ENCODE measurements around the gene MPIG6B.

Gene MPIG6B

GRCh38 chr6:31723245-31723979 is at the start of gene MPIG6B:
TSS of gene MPIG6B (plus strand) at chr6:31723373. CDS start at chr6:31723384, 11 bp downstream.
- H3F3A ChIP-seq (ENCODE audit: control insufficient read depth, insufficient read depth): peaks cover 3% of the 10 kb centered on the region
- no peaks in the 10 kb centered on the region for H3K79me2 ChIP-seq (ENCODE audit: control insufficient read depth, low read length)
- no peaks in the 10 kb centered on the region for H3K9me2 ChIP-seq (replicated peaks; ENCODE audit: control insufficient read depth, low read length)
- no peak within 1 kb of the TSS for H3K4me2 ChIP-seq (ENCODE audit: low read length)
- no peaks in the 10 kb centered on the region for H4K20me1 ChIP-seq (ENCODE audit: control insufficient read depth, insufficient read depth, low read depth, low read length)
- no peak within 1 kb of the TSS for H3K4me3 ChIP-seq (ENCODE audit: low read length)
- no peaks in the 10 kb centered on the region for H3K9me3 ChIP-seq (ENCODE audit: control insufficient read depth, insufficient read depth, low read length)
- no peak within 1 kb of the TSS for H3K27ac ChIP-seq (ENCODE audit: low read depth, low read length)
- H3K4me1 ChIP-seq (ENCODE audit: control insufficient read depth, low read length): peaks cover 18% of the 10 kb centered on the region
- TF ChIP-seq CTCF (IDR thresholded peaks at IDR 0.05; ENCODE audit: low read depth, low read length, poor library complexity, severe bottlenecking) (no peak), EZH2phosphoT487 (IDR thresholded peaks at IDR 0.05; ENCODE audit: borderline replicate concordance, low read length) (no peak)
- H3K27me3 ChIP-seq (ENCODE audit: control insufficient read depth, low read length): peaks cover 10% of the 10 kb centered on the region; the same call in 1 of the 2 replicates
- H3K36me3 ChIP-seq (ENCODE audit: control insufficient read depth, low read length): peaks cover 16% of the 10 kb centered on the region

- no peaks in the 10 kb centered on the region for H3K79me2 ChIP-seq (ENCODE audit: control insufficient read depth, low read length)
- no peak overlapping the region for H3K27ac ChIP-seq (ENCODE audit: low read depth, low read length)
- no peaks in the 10 kb centered on the region for H3K9me3 ChIP-seq (ENCODE audit: control insufficient read depth, insufficient read depth, low read length)
- peaks cover 19% of the 10 kb centered on the region for H3K36me3 ChIP-seq (ENCODE audit: control insufficient read depth, low read length)
- H3K9me2 ChIP-seq (replicated peaks; ENCODE audit: control insufficient read depth, low read length): no peaks in the 10 kb centered on the region
- H3K4me2 ChIP-seq (ENCODE audit: low read length): no peak overlapping the region
- H4K20me1 ChIP-seq (ENCODE audit: control insufficient read depth, insufficient read depth, low read depth, low read length): no peaks in the 10 kb centered on the region
- no peak overlapping the region for H3K4me3 ChIP-seq (ENCODE audit: low read length)
- H3F3A ChIP-seq (ENCODE audit: control insufficient read depth, insufficient read depth): peaks cover 17% of the 10 kb centered on the region
- TF ChIP-seq EZH2phosphoT487 (IDR thresholded peaks at IDR 0.05; ENCODE audit: borderline replicate concordance, low read length) (no peak), CTCF (IDR thresholded peaks at IDR 0.05; ENCODE audit: low read depth, low read length, poor library complexity, severe bottlenecking) (no peak)
- peaks cover 12% of the 10 kb centered on the region for H3K4me1 ChIP-seq (ENCODE audit: control insufficient read depth, low read length)
- H3K27me3 ChIP-seq (ENCODE audit: control insufficient read depth, low read length): peaks cover 26% of the 10 kb centered on the region
Measured at GRCh38 chr6:31676322-31676903, 46.8 kb upstream of the MPIG6B start.

GRCh38 chr6:31676904-31677303 is 46.3 kb upstream of the MPIG6B start:
- Histone ChIP-seq H3K4me1 (ENCODE audit: control insufficient read depth, low read length) (peaks cover 16% of the 10 kb centered on the region), H3K9me3 (ENCODE audit: control insufficient read depth, insufficient read depth, low read length) (no peaks in the 10 kb centered on the region), H3K36me3 (ENCODE audit: control insufficient read depth, low read length) (peaks cover 14% of the 10 kb centered on the region), H3K9me2 (replicated peaks; ENCODE audit: control insufficient read depth, low read length) (no peaks in the 10 kb centered on the region), H3K79me2 (ENCODE audit: control insufficient read depth, low read length) (no peaks in the 10 kb centered on the region), H3K4me2 (ENCODE audit: low read length) (no peak overlapping the region), H3F3A (ENCODE audit: control insufficient read depth, insufficient read depth) (peaks cover 17% of the 10 kb centered on the region), H3K27me3 (ENCODE audit: control insufficient read depth, low read length) (peaks cover 26% of the 10 kb centered on the region), H3K4me3 (ENCODE audit: low read length) (no peak overlapping the region), H4K20me1 (ENCODE audit: control insufficient read depth, insufficient read depth, low read depth, low read length) (no peaks in the 10 kb centered on the region), H3K27ac (ENCODE audit: low read depth, low read length) (no peak overlapping the region)
- TF ChIP-seq CTCF (IDR thresholded peaks at IDR 0.05; ENCODE audit: low read depth, low read length, poor library complexity, severe bottlenecking): no peak
- TF ChIP-seq EZH2phosphoT487 (IDR thresholded peaks at IDR 0.05; ENCODE audit: borderline replicate concordance, low read length): no peak
